ENCODE results near the gene SOST. TPM values are rescaled to one million over a fixed set of nuclear protein-coding genes. Genes with fewer than 3 reads are reported as not detected.
A peak's percentile ranks its signal among the peaks of the same experiment; 100 is the strongest.

SOST gene
- total RNA-seq, 1 donor from 2014 or later, result not detected

GRCh38 chr17:43718544-43718943 is 40.0 kb downstream of the SOST start:
- no peaks in the 10 kb centered on the region for H3K36me3 ChIP-seq
- TF ChIP-seq POLR2A (IDR thresholded peaks at IDR 0.05), result no peak
- TF ChIP-seq POLR2AphosphoS5 (IDR thresholded peaks at IDR 0.05; ENCODE audit: insufficient read depth in 1 of 2, low read depth in 1 of 2), result no peak
- TF ChIP-seq, protein P1, sequence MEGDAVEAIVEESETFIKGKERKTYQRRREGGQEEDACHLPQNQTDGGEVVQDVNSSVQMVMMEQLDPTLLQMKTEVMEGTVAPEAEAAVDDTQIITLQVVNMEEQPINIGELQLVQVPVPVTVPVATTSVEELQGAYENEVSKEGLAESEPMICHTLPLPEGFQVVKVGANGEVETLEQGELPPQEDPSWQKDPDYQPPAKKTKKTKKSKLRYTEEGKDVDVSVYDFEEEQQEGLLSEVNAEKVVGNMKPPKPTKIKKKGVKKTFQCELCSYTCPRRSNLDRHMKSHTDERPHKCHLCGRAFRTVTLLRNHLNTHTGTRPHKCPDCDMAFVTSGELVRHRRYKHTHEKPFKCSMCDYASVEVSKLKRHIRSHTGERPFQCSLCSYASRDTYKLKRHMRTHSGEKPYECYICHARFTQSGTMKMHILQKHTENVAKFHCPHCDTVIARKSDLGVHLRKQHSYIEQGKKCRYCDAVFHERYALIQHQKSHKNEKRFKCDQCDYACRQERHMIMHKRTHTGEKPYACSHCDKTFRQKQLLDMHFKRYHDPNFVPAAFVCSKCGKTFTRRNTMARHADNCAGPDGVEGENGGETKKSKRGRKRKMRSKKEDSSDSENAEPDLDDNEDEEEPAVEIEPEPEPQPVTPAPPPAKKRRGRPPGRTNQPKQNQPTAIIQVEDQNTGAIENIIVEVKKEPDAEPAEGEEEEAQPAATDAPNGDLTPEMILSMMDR (IDR thresholded peaks at IDR 0.05), result no peak
- H3K27ac ChIP-seq, result no peak overlapping the region
- H3K4me3 ChIP-seq, result no peak overlapping the region
- H3K27me3 ChIP-seq, result no peaks in the 10 kb centered on the region
- H3K4me1 ChIP-seq, result peaks cover 20% of the 10 kb centered on the region
- intact Hi-C loops (cut with DNase I), result no loop called here
- DNase-seq (ENCODE audit: extremely low spot score in 2 of 2), result no peak
- no peaks in the 10 kb centered on the region for H3K9me3 ChIP-seq

- H3K4me1 ChIP-seq, result peaks cover 26% of the 10 kb centered on the region
- no peaks in the 10 kb centered on the region for H3K9me3 ChIP-seq
- H3K27ac ChIP-seq, result no peak overlapping the region
- H3K36me3 ChIP-seq, result no peaks in the 10 kb centered on the region
- TF ChIP-seq POLR2A (IDR thresholded peaks at IDR 0.05), result no peak
- no peak for TF ChIP-seq POLR2AphosphoS5 (IDR thresholded peaks at IDR 0.05; ENCODE audit: insufficient read depth in 1 of 2, low read depth in 1 of 2)
- TF ChIP-seq, protein P1 (IDR thresholded peaks at IDR 0.05), result no peak
- H3K27me3 ChIP-seq, result no peaks in the 10 kb centered on the region
- H3K4me3 ChIP-seq, result no peak overlapping the region
- intact Hi-C loops (cut with DNase I), result no loop called here
- DNase-seq (ENCODE audit: extremely low spot score in 2 of 2), result no peak
Measured at GRCh38 chr17:43717913-43718312, 40.7 kb downstream of the SOST start.

DNA sequence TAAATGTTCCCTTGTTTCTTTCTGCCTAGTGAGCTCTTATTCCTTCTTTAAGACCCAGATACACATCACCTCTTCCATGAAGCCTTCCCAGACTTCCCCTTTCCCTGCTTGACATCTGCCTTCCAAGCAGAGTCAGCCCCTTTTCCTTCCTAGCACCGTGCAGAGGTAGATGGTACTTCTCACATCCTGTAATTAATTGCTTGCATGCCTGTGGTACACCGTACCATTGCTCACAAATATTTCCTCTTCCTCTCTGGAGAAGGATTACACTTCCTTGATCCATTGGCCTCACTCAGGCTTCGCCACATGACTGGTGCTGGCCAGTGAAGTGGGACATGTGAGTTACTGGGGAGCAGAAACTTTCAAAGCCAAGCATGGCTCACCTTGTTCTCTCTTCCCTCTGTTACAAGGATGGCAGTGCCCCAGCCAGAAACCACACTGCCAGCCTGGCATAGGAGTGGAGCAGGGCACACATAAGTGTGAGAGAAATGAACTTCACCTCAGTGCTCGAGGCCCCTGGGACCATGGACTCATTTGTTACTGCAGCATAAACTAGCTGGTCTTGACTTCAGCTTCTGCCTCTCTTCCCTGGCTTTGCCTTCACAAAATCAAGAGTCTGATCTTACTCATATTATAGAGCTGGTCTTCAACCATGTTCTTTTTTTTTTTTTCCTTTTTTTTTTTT is 44.0 kb downstream of the SOST start:
- TF ChIP-seq POLR2A (IDR thresholded peaks at IDR 0.05), result no peak
- no peak for TF ChIP-seq POLR2AphosphoS5 (IDR thresholded peaks at IDR 0.05; ENCODE audit: insufficient read depth in 1 of 2, low read depth in 1 of 2)
- TF ChIP-seq, protein P1 (IDR thresholded peaks at IDR 0.05), result no peak
- Histone ChIP-seq H3K9me3 (no peaks in the 10 kb centered on the region), H3K27ac (no peak overlapping the region), H3K36me3 (no peaks in the 10 kb centered on the region), H3K4me3 (no peak overlapping the region), H3K27me3 (no peaks in the 10 kb centered on the region), H3K4me1 (peaks cover 20% of the 10 kb centered on the region)
- intact Hi-C loops (cut with DNase I), result no loop called here
- no peak for DNase-seq (ENCODE audit: extremely low spot score in 2 of 2)

GRCh38 chr17:43713494-43714162 is 45.0 kb downstream of the SOST start:
- intact Hi-C loops (cut with DNase I), result no loop called here
- peaks cover 20% of the 10 kb centered on the region for H3K4me1 ChIP-seq
- no peaks in the 10 kb centered on the region for H3K27me3 ChIP-seq
- H3K36me3 ChIP-seq, result no peaks in the 10 kb centered on the region
- no peak for DNase-seq (ENCODE audit: extremely low spot score in 2 of 2)
- H3K27ac ChIP-seq, result no peak overlapping the region
- no peak for TF ChIP-seq POLR2AphosphoS5 (IDR thresholded peaks at IDR 0.05; ENCODE audit: insufficient read depth in 1 of 2, low read depth in 1 of 2)
- TF ChIP-seq, protein P1 (IDR thresholded peaks at IDR 0.05), result no peak
- no peak for TF ChIP-seq POLR2A (IDR thresholded peaks at IDR 0.05)
- H3K9me3 ChIP-seq, result no peaks in the 10 kb centered on the region
- H3K4me3 ChIP-seq, result peak overlapping the region; percentile 39 to 48

DNA sequence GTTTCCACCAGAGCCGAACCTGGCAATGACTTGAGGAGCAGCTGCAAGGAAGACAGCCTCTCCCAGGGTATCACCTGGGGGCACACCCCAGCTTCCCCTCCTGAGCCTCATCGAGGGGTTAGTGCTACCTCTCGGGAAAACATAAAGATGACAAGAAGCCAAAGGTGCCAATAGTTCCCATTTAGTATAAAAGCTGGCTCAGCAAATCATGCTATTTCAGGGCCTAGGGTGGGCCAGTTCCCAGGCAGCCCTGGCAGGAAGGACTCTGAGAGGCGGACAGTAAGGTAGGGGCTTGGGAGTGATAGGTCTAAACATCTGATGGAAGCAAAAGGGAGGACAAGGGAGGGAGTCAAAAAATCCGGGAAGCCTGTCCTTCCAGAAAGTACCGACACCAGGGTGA is 46.2 kb downstream of the SOST start:
- no peak overlapping the region for H3K4me3 ChIP-seq
- intact Hi-C loops (cut with DNase I), result no loop called here
- no peaks in the 10 kb centered on the region for H3K27me3 ChIP-seq
- H3K36me3 ChIP-seq, result no peaks in the 10 kb centered on the region
- H3K9me3 ChIP-seq, result no peaks in the 10 kb centered on the region
- peaks cover 20% of the 10 kb centered on the region for H3K4me1 ChIP-seq
- no peak for DNase-seq (ENCODE audit: extremely low spot score in 2 of 2)
- H3K27ac ChIP-seq, result no peak overlapping the region
- TF ChIP-seq, protein P1 (IDR thresholded peaks at IDR 0.05), result no peak
- no peak for TF ChIP-seq POLR2A (IDR thresholded peaks at IDR 0.05)
- no peak for TF ChIP-seq POLR2AphosphoS5 (IDR thresholded peaks at IDR 0.05; ENCODE audit: insufficient read depth in 1 of 2, low read depth in 1 of 2)
